ENCODE data around the gene ZNF717. TPM values are rescaled to one million over a fixed set of nuclear protein-coding genes. Genes with fewer than 3 reads are reported as not detected.

Gene ZNF717
- total RNA-seq = 16.0 and 20.0 TPM in 2 replicates

GRCh38 chr3:75785081-75785755 is at the start of gene ZNF717:
ZNF717 (minus strand) TSS chr3:75785549; CDS start chr3:75783362, 2,187 bp downstream.

Other genes with a start within 250 kb of the ZNF717 start
- 0.17 TPM in 1 of 2 replicates, not detected in the other for gene FRG2C, start 121.2 kb downstream of the ZNF717 start, total RNA-seq